SH-SY5Y (cell line): ENCODE measurements around the gene ZNF446.

ENCODE experiments used
- GATA2 ChIP-seq: IDR thresholded peaks from 2 replicates; pipeline ENCODE4 v1.6.1; 2011; ENCODE audit warnings: mild to moderate bottlenecking, low read depth, low read length
- GATA3 ChIP-seq: IDR thresholded peaks from 2 replicates; pipeline ENCODE4 v1.6.1; 2011; ENCODE audit warnings: low read depth, mild to moderate bottlenecking, low read length, moderate library complexity

Gene ZNF446

DNA sequence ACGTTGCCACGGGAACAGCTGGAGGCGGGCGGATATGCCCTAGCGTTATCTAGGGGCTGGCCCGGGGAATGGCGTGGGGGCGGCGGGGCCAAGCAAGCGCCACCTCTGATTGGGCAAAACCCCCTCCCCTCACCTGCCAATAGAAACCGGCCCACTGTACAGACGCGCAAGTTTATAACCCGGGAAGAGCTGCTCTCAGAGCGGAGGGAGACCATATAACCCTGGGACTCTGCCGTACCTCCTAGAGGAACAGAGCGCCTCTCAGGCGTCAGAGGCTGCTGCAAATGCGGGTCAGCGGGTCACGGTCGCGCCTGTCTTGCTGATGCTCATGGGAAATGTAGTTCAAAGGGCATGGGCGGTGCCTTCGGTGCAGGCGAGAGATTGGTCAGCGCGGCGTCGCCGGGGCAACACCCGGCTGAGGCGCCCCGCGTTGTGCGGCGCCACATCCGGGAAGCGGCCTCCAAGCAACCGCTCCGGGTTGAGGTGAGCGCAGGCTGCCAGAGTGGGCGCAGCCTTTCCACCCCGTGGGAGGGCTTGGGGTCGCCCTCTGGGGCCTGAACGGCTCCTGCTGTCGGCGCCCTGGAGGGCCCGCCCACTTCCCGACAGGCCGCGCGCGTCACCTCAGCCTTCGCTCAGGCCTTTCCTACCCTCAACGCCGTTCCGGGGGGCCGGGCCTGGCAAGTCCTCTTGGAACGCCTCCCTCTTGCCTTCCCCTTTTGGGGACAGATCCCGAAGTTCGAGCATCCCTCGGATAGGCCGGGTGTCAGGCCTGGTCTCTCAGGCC is at the start of gene ZNF446:
Gene ZNF446, plus strand, starts transcription at position 639 of the 784 bp plus-strand sequence. CDS start 867 bp downstream, outside the sequence.
- TF ChIP-seq GATA2: 0 out of 2 replicates have a peak, but pooled peaks have one; percentile 33
- TF ChIP-seq GATA3: no peak

DNA sequence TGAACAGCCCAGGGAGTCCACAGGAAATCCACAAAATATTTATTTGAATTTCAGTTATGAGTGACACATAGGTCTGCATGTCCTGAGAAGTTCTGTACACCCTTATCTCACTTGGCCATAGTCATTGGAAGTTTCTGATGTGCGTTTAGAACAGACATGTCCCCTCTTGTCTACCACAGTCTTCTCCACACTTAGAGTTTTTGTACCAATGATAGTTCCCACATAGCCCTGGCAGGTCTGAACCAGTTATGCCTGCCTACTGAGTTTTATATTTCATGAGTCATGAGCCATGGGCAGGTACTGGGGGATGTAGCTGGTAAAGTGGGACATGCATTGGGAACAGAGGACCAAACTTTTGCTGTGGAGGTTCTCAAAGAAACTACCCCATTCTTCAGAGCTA is 47.5 kb upstream of the ZNF446 start:
- no peak for TF ChIP-seq GATA3
- TF ChIP-seq GATA2: no peak

DNA sequence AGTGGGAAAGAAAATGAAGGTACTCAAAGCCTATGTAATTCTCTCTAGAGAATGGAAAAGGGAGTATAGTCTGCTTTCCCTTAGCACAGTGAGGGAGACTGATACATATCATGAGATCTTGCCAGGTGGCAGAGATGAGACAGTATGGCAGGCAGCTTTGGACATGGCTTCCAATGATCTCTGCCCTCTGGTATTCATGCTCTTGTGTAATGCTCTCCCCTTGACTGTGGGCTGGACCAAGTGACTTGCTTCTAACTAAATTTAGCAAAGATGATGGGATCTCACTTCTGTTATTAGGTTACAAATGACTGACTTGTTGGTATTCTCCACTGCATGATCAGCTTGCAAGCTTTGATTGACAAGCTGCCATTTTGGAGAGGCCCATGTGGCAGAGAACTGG is 46.4 kb upstream of the ZNF446 start:
- TF ChIP-seq GATA2 (no peak), GATA3 (no peak)

DNA sequence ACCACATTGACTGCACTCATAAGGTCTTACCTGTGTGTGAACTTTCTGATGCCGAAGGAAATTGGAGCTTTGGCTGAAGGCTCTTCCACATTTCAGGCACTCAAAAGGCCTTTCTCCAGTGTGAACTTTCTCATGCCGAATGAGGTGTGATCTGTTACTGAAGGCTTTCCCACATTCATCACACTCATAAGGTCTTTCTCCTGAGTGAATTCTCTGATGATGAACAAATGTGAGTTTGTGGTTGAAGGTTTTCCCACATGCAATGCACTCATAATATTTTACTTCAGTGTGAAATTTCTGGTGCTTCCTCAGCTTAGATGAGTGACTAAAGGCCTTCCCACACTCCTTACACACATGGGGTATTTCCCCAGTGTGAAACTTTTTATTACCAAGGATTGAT is 41.9 kb upstream of the ZNF446 start:
- TF ChIP-seq GATA2 (no peak), GATA3 (no peak)

DNA sequence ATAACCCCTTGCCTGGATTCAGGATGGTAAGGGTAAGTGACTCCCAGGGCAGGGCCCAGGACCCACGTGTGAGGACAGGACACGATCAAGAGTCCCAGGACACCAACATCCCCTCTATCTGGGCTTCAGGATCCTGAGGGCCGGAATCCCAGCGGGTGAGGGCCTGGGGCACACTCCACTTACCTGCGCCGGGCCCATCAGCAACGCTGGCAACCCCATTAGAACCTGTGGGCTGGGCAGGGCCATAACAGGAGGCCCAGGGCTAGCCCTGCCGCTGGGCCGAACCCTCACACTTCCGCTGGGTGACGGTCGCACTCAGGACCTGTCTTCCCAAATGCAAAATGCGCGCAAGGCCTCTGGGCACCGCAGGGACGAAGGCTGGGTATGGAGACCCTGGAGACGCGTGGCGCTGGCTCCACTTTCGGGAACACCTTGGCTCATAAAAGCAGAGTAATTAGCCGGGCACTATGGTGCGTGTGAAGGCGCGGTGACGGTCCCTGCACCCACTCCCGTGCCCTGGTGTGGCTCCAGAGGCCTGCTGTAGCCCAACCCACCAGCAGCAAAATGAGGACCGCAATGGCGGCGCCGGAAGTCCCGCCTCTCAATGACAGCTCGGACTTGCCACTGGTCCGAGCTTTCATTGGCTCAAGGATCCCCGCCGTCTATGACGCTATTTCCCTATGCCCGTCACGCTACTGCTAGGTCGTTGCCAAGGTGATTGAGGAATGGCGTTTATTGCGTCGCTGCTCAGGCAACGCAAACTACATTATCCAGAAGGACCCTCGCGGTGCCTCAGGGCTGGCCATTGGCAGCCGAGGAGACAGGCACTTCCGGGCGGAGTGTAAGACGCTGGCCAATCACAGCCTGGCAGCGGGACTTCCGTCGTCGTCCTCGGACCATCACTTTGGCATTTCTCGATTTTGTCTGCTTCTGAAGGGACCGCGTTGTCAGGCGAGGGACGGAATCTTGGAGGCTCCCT is 36.3 kb upstream of the ZNF446 start, which contains the start of gene ZNF132:
Gene ZNF132, minus strand, starts transcription at position 578 of the 979 bp plus-strand sequence. Its CDS starts 332 bp downstream, at position 246.
- no peak for TF ChIP-seq GATA3
- TF ChIP-seq GATA2: no peak

DNA sequence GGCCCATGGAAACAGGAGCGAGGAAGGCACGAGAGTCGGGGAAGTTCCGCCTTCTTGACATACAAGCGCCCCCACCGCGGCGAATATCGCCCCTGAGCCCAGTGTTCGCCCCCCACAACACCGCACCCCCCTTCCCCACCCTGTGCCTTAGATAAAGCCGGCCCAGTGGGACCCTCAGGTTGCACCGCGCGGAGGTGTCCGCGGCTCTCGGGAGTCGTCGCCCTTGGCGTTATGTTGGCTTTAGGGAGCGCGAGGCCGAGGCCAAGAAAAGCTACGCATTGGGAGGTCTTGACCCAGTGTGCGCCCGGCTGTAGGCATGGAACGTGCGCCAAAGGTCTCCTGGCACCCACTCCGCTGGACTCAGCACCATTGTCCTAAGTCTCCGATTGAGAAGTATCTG is 35.6 kb upstream of the ZNF446 start:
- no peak for TF ChIP-seq GATA2

DNA sequence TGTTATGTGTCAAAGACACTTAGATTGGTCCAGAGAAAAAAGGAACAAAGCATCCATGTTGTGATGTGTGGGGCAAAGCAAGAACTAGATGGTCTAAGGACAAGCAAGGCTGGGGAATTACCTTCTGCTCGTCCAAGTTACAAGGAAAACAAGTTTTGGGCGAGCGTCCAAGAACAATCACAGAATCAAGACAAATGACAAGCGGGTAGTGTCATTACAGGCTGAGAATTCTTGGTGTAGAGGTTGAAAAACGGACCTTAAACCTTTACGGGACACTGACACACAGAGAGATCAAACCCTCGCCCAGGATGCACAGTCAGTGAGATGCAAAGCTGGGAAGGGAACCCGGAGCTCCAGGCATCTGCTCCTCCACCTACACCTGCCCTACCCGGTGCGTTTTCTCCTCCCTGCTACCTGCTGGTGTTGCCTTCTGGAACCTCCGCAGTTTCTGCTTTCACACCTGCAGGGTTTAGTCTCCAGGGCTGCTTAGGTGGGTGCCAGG is 25.2 kb upstream of the ZNF446 start:
- no peak for TF ChIP-seq GATA3
- no peak for TF ChIP-seq GATA2

DNA sequence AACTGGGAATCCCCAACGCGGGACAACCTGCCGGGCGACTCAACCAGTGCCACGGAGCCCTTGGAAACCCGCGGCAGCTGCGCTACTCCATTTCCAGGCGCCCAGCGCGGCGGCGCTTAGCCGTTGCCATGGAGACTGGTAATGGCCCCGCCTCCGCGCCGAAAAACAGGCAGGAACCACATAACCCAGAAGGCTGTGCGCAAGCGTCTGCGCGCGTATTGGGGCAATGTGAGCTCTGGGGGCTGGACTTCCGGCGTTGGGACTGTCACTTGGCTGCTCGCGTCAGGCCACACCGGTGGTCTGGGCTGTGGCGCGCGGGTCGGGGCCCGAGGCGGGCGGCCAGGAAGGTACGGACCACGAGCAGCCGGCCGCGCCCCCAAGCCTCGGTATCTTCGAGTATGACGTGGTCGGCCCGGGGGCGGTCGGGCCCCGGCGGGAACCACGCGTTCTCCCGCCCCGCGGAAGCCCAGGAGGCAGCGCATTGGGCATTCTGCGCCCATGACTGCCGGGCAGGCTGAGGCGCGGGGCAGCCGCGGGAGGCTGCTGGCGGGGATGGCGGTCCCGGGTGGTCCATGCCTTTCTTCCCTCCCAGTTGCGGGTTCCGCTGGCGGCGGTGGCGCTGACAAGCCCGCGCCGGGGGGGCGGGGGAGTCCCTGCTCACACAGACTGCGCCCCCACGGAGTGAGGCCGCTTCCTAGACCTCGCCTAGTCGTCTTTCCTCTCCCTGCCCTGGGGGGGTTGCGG is 24.6 kb upstream of the ZNF446 start, which contains the start of gene ZNF324B:
Gene ZNF324B, plus strand, starts transcription at position 265 of the 744 bp plus-strand sequence. CDS start 2,080 bp downstream, outside the sequence.
- TF ChIP-seq GATA2 (no peak), GATA3 (no peak)

DNA sequence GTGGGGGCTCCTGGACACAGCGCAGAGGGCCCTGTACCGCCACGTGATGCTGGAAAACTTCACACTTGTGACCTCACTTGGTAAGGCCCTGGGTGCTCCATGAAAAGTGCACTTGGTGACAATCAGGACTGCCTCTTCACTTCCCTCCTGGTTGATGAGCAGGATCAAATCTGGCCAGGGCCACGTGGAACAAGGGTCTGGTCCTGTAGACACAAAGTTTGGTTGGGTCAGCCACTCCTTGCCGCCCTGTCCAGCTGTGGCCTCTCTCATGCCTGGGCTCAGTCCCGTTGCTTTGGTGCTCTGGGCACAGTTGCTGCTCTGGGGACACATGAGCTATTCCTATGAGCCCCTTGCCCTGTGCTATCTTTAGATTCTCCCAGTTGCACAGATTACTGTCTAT is 22.4 kb upstream of the ZNF446 start:
- no peak for TF ChIP-seq GATA2
- TF ChIP-seq GATA3: no peak

DNA sequence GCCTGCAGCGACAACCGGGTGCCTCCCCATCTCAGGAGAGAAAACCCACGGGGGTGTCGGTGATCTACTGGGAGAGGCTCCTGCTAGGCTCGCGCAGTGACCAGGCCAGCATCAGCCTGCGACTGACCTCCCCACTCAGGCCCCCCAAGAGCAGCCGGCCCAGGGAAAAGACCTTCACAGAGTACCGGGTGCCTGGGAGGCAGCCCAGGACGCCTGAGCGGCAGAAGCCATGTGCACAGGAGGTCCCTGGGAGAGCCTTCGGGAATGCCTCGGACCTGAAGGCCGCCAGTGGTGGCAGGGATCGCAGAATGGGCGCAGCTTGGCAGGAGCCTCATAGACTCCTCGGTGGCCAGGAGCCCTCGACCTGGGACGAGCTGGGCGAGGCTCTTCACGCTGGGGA is 20.8 kb upstream of the ZNF446 start:
- TF ChIP-seq GATA3 (no peak), GATA2 (no peak)

DNA sequence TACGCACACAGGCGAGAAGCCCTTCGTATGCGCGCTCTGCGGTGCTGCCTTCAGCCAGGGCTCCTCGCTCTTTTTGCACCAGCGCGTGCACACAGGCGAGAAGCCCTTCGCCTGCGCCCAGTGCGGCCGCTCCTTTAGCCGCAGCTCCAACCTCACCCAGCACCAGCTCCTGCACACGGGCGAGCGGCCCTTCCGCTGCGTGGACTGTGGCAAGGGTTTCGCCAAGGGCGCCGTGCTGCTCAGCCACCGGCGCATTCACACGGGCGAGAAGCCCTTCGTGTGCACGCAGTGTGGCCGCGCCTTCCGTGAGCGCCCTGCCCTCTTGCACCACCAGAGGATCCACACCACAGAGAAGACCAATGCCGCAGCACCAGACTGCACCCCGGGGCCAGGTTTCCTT is 20.0 kb upstream of the ZNF446 start:
- TF ChIP-seq GATA2 (no peak), GATA3 (no peak)

DNA sequence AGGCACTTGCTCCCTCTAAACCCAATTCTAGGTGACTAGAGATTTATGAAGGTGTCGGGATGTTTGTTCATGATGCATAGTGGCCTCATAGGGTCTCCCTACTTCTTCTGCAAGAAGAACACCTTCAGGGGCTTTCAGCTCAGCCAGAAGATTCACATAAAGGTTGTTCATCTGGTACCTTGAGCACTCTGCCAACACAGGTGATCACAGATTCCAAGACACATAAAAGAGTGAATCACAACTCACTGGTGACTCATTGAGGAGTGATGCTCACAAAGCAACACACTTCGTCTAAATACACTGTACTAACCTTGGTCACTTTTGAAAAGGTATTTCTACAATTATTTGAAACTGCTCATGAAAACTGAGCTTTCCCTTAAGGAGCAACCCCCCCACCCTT is 16.1 kb upstream of the ZNF446 start:
- TF ChIP-seq GATA3: no peak
- no peak for TF ChIP-seq GATA2

DNA sequence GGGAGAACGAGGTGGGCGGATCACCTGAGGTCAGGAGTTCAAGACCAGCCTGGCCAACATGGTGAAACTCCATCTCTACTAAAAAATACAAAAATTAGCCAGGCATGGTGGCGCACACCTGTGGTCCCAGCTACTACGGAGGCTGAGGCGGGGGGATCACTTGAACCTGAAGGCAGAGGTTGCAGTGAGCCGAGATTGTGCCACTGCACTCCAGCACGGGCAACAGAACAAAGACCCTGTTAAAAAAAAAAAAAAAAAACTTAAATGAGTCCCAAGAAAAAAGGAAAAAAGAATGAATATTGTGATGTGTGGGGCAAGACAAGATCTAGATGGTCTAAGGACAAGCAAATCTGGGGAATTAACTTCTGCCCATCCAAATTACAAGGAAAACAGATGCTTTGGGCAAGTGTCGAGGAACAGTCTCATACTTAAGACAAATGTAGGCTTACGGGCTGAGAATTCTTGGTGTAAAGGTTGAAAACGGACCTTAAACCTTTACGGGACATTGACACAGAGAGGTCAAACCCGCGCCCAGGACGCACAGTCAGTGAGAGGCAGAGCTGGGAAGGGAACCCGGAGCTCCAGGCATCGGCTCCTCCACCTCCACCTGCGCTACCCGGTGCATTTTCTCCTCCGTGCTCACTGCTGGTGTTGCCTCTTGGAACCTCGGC is 9.9 kb upstream of the ZNF446 start:
- TF ChIP-seq GATA2 (no peak), GATA3 (no peak)
